Measurements from ENCODE around the gene C19orf73. TPM values are rescaled to one million over a fixed set of nuclear protein-coding genes. Genes with fewer than 3 reads are reported as not detected.

Gene C19orf73
- 0.25 and 1.3 TPM in 2 replicates for total RNA-seq (2012; rRNA removed)

GRCh38 chr19:49118565-49119410 lies at the start of gene C19orf73:
TSS of gene C19orf73 (minus strand) at chr19:49119143. CDS start at chr19:49119022, 121 bp downstream.
- Histone ChIP-seq H3K4me3 (ENCODE audit: low read length) (peak within 1 kb of the TSS; percentile 93), H3K9me3 (replicated peaks; ENCODE audit: low read length) (no peaks in the 10 kb centered on the region), H3K27me3 (ENCODE audit: control insufficient read depth, insufficient read depth, low read length) (peaks cover 10% of the 10 kb centered on the region), H3K4me2 (ENCODE audit: low read length) (peak within 1 kb of the TSS; percentile 100), H3K4me1 (ENCODE audit: control insufficient read depth, insufficient read depth, low read length) (peaks cover 25% of the 10 kb centered on the region), H3K36me3 (ENCODE audit: insufficient read depth, low read length) (peaks cover 4% of the 10 kb centered on the region), H3K9ac (ENCODE audit: low read depth, low read length) (peak within 1 kb of the TSS; percentile 85)

- H3K36me3 ChIP-seq (ENCODE audit: insufficient read depth, low read length) = peaks cover 24% of the 10 kb centered on the region
- H3K4me1 ChIP-seq (ENCODE audit: control insufficient read depth, insufficient read depth, low read length) = no peaks in the 10 kb centered on the region
- no peaks in the 10 kb centered on the region for H3K27me3 ChIP-seq (ENCODE audit: control insufficient read depth, insufficient read depth, low read length)
Observed at GRCh38 chr19:49168421-49168820, 49.5 kb upstream of the C19orf73 start.

GRCh38 chr19:49167857-49168409 lies 49.0 kb upstream of the C19orf73 start:
- Histone ChIP-seq H3K9ac (ENCODE audit: low read depth, low read length) (no peak overlapping the region), H3K4me2 (ENCODE audit: low read length) (no peak overlapping the region), H3K36me3 (ENCODE audit: insufficient read depth, low read length) (peaks cover 20% of the 10 kb centered on the region), H3K9me3 (replicated peaks; ENCODE audit: low read length) (no peaks in the 10 kb centered on the region), H3K27me3 (ENCODE audit: control insufficient read depth, insufficient read depth, low read length) (no peaks in the 10 kb centered on the region), H3K4me3 (ENCODE audit: low read length) (no peak overlapping the region), H3K4me1 (ENCODE audit: control insufficient read depth, insufficient read depth, low read length) (no peaks in the 10 kb centered on the region)

More at GRCh38 chr19:49168421-49168820, 49.5 kb upstream of the C19orf73 start:
- H3K9me3 ChIP-seq (replicated peaks; ENCODE audit: low read length) = no peaks in the 10 kb centered on the region
- H3K9ac ChIP-seq (ENCODE audit: low read depth, low read length) = no peak overlapping the region
- H3K4me3 ChIP-seq (ENCODE audit: low read length) = no peak overlapping the region
- no peak overlapping the region for H3K4me2 ChIP-seq (ENCODE audit: low read length)

GRCh38 chr19:49165865-49166301 lies 46.9 kb upstream of the C19orf73 start:
- Histone ChIP-seq H3K4me1 (ENCODE audit: control insufficient read depth, insufficient read depth, low read length) (peaks cover 8% of the 10 kb centered on the region), H3K36me3 (ENCODE audit: insufficient read depth, low read length) (peaks cover 6% of the 10 kb centered on the region), H3K27me3 (ENCODE audit: control insufficient read depth, insufficient read depth, low read length) (no peaks in the 10 kb centered on the region), H3K4me2 (ENCODE audit: low read length) (no peak overlapping the region), H3K9ac (ENCODE audit: low read depth, low read length) (no peak overlapping the region), H3K4me3 (ENCODE audit: low read length) (no peak overlapping the region), H3K9me3 (replicated peaks; ENCODE audit: low read length) (no peaks in the 10 kb centered on the region)

GRCh38 chr19:49165111-49165750 lies 46.3 kb upstream of the C19orf73 start:
- Histone ChIP-seq H3K9ac (ENCODE audit: low read depth, low read length) (no peak overlapping the region), H3K36me3 (ENCODE audit: insufficient read depth, low read length) (peaks cover 3% of the 10 kb centered on the region), H3K4me1 (ENCODE audit: control insufficient read depth, insufficient read depth, low read length) (peaks cover 8% of the 10 kb centered on the region), H3K27me3 (ENCODE audit: control insufficient read depth, insufficient read depth, low read length) (no peaks in the 10 kb centered on the region), H3K9me3 (replicated peaks; ENCODE audit: low read length) (no peaks in the 10 kb centered on the region), H3K4me2 (ENCODE audit: low read length) (no peak overlapping the region), H3K4me3 (ENCODE audit: low read length) (no peak overlapping the region)

- no peak overlapping the region for H3K4me2 ChIP-seq (ENCODE audit: low read length)
- no peak overlapping the region for H3K9ac ChIP-seq (ENCODE audit: low read depth, low read length)
- H3K4me3 ChIP-seq (ENCODE audit: low read length) = no peak overlapping the region
- no peaks in the 10 kb centered on the region for H3K9me3 ChIP-seq (replicated peaks; ENCODE audit: low read length)
- H3K27me3 ChIP-seq (ENCODE audit: control insufficient read depth, insufficient read depth, low read length) = no peaks in the 10 kb centered on the region
- H3K4me1 ChIP-seq (ENCODE audit: control insufficient read depth, insufficient read depth, low read length) = peaks cover 13% of the 10 kb centered on the region
- peaks cover 3% of the 10 kb centered on the region for H3K36me3 ChIP-seq (ENCODE audit: insufficient read depth, low read length)
Observed at GRCh38 chr19:49161987-49162386, 43.0 kb upstream of the C19orf73 start.

- H3K4me2 ChIP-seq (ENCODE audit: low read length) = no peak overlapping the region
- no peak overlapping the region for H3K9ac ChIP-seq (ENCODE audit: low read depth, low read length)
- no peaks in the 10 kb centered on the region for H3K27me3 ChIP-seq (ENCODE audit: control insufficient read depth, insufficient read depth, low read length)
- no peak overlapping the region for H3K4me3 ChIP-seq (ENCODE audit: low read length)
- H3K36me3 ChIP-seq (ENCODE audit: insufficient read depth, low read length) = peaks cover 3% of the 10 kb centered on the region
- H3K4me1 ChIP-seq (ENCODE audit: control insufficient read depth, insufficient read depth, low read length) = peaks cover 13% of the 10 kb centered on the region
- H3K9me3 ChIP-seq (replicated peaks; ENCODE audit: low read length) = no peaks in the 10 kb centered on the region
Observed at GRCh38 chr19:49160450-49161189, 41.7 kb upstream of the C19orf73 start.

- Histone ChIP-seq H3K36me3 (ENCODE audit: insufficient read depth, low read length) (peaks cover 3% of the 10 kb centered on the region), H3K9me3 (replicated peaks; ENCODE audit: low read length) (no peaks in the 10 kb centered on the region), H3K4me3 (ENCODE audit: low read length) (peak within 1 kb of the TSS; percentile 99), H3K27me3 (ENCODE audit: control insufficient read depth, insufficient read depth, low read length) (no peaks in the 10 kb centered on the region), H3K9ac (ENCODE audit: low read depth, low read length) (peak within 1 kb of the TSS; percentile 98), H3K4me2 (ENCODE audit: low read length) (peak within 1 kb of the TSS; percentile 89), H3K4me1 (ENCODE audit: control insufficient read depth, insufficient read depth, low read length) (peaks cover 13% of the 10 kb centered on the region)
Observed at GRCh38 chr19:49157445-49158224, 38.7 kb upstream of the C19orf73 start, which contains the start of gene TRPM4. TSS of gene TRPM4 (plus strand) at chr19:49157792. CDS start at chr19:49157867, 75 bp downstream.

GRCh38 chr19:49155820-49156346 lies 36.9 kb upstream of the C19orf73 start:
- H3K9me3 ChIP-seq (replicated peaks; ENCODE audit: low read length) = no peaks in the 10 kb centered on the region
- no peak overlapping the region for H3K9ac ChIP-seq (ENCODE audit: low read depth, low read length)
- peaks cover 5% of the 10 kb centered on the region for H3K4me1 ChIP-seq (ENCODE audit: control insufficient read depth, insufficient read depth, low read length)
- no peak overlapping the region for H3K4me2 ChIP-seq (ENCODE audit: low read length)
- no peak overlapping the region for H3K4me3 ChIP-seq (ENCODE audit: low read length)
- no peaks in the 10 kb centered on the region for H3K27me3 ChIP-seq (ENCODE audit: control insufficient read depth, insufficient read depth, low read length)
- no peaks in the 10 kb centered on the region for H3K36me3 ChIP-seq (ENCODE audit: insufficient read depth, low read length)

GRCh38 chr19:49155005-49155819 lies 36.3 kb upstream of the C19orf73 start, which contains the start of gene HRC:
TSS of gene HRC (minus strand) at chr19:49155396. CDS start at chr19:49155237, 159 bp downstream.
- Histone ChIP-seq H3K27me3 (ENCODE audit: control insufficient read depth, insufficient read depth, low read length) (no peaks in the 10 kb centered on the region), H3K36me3 (ENCODE audit: insufficient read depth, low read length) (no peaks in the 10 kb centered on the region), H3K4me3 (ENCODE audit: low read length) (no peak within 1 kb of the TSS), H3K4me2 (ENCODE audit: low read length) (no peak within 1 kb of the TSS), H3K9ac (ENCODE audit: low read depth, low read length) (no peak within 1 kb of the TSS), H3K4me1 (ENCODE audit: control insufficient read depth, insufficient read depth, low read length) (peaks cover 10% of the 10 kb centered on the region), H3K9me3 (replicated peaks; ENCODE audit: low read length) (no peaks in the 10 kb centered on the region)

All from skeletal muscle satellite cell (primary cell).